ENCODE measurements around the gene DMXL2.

GRCh38 chr15:51658664-51659063 lies 36.1 kb upstream of the DMXL2 start:
- TF ChIP-seq CTCF (IDR thresholded peaks at IDR 0.05) = no peak
- TF ChIP-seq EP300 (IDR thresholded peaks at IDR 0.05) = no peak
- no peak for TF ChIP-seq POLR2A (IDR thresholded peaks at IDR 0.05)
- no peak for TF ChIP-seq POLR2AphosphoS5 (IDR thresholded peaks at IDR 0.05)
